Gastroesophageal sphincter (tissue), 3 donors: ENCODE results near the gene PFDN4.

Source experiments
- POLR2AphosphoS5 ChIP-seq: sonication (generic); formaldehyde crosslinking; IDR thresholded peaks from one replicate; pipeline ENCODE4 v1.6.1; 2017; ENCODE audit warnings: antibody characterized with exemption
- TF ChIP-seq, protein P1 (sequence below), 4 experiments: fragments of 200-600 bp in 2 of 4; fragments of 450-650 bp in 2 of 4; sonication (generic) in 1 of 4; IDR thresholded peaks; one replicate each; pipeline ENCODE4 v1.5.1; 2017 to 2019; ENCODE audit warnings: antibody characterized with exemption in 4 of 4, mild to moderate bottlenecking in 2 of 4, moderate library complexity in 2 of 4

DNA sequence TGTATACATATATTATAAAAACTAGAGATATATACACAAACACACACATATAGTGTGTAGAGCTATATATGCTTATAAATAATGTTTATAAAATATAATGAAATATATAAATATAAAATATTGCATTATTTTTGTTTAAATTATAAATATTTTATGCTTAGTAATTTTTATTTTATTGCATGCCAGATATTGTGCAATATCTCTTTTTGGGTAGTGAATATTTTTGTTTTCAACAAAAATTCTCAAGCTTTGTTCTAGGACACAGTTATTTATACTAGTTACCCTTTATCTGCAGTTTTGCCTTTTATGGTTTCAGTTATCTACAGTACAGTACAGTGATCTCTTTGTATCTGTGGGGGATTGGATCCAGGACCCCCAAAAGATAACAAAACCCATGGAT lies 52.2 kb downstream of the PFDN4 start:
- TF ChIP-seq, protein P1, sequence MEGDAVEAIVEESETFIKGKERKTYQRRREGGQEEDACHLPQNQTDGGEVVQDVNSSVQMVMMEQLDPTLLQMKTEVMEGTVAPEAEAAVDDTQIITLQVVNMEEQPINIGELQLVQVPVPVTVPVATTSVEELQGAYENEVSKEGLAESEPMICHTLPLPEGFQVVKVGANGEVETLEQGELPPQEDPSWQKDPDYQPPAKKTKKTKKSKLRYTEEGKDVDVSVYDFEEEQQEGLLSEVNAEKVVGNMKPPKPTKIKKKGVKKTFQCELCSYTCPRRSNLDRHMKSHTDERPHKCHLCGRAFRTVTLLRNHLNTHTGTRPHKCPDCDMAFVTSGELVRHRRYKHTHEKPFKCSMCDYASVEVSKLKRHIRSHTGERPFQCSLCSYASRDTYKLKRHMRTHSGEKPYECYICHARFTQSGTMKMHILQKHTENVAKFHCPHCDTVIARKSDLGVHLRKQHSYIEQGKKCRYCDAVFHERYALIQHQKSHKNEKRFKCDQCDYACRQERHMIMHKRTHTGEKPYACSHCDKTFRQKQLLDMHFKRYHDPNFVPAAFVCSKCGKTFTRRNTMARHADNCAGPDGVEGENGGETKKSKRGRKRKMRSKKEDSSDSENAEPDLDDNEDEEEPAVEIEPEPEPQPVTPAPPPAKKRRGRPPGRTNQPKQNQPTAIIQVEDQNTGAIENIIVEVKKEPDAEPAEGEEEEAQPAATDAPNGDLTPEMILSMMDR (IDR thresholded peaks at IDR 0.05): no peak
- no peak for TF ChIP-seq POLR2AphosphoS5
